KMS-11 (cell line): ENCODE data around the gene GRK5.

ENCODE experiments used
- H2AFZ ChIP-seq: fragments of 200-600 bp; sonication (generic); 2 replicates; pipeline ENCODE4 v1.6.1; 2016; ENCODE audit warnings: antibody characterized with exemption, mixed run types, low read depth
- H3K27ac ChIP-seq: fragments of 200-600 bp; sonication (generic); 2 replicates; pipeline ENCODE4 v1.6.1; 2016; ENCODE audit warnings: mild to moderate bottlenecking, mixed run types
- H3K27me3 ChIP-seq: fragments of 200-600 bp; sonication (generic); 2 replicates; pipeline ENCODE4 v1.6.1; 2017; ENCODE audit warnings: mild to moderate bottlenecking, low read depth, mixed run types, moderate library complexity; ENCODE audit not compliant: insufficient read depth
- H3K36me3 ChIP-seq: fragments of 200-600 bp; sonication (generic); 2 replicates; pipeline ENCODE4 v1.6.1; 2017; ENCODE audit warnings: mild to moderate bottlenecking, mixed run types; ENCODE audit not compliant: insufficient read depth
- H3K4me1 ChIP-seq: fragments of 200-600 bp; sonication (generic); 2 replicates; pipeline ENCODE4 v1.6.1; 2016; ENCODE audit warnings: mild to moderate bottlenecking, low read depth, mixed run types; ENCODE audit not compliant: poor library complexity, severe bottlenecking
- H3K4me2 ChIP-seq: fragments of 200-600 bp; sonication (generic); 2 replicates; pipeline ENCODE4 v1.7.0; 2016; ENCODE audit warnings: mild to moderate bottlenecking, mixed run types
- H3K4me3 ChIP-seq: fragments of 200-600 bp; sonication (generic); IDR thresholded peaks from 2 replicates; pipeline ENCODE4 v1.6.1; 2017; ENCODE audit warnings: low read depth, low read length, mixed read lengths; ENCODE audit not compliant: insufficient read depth
- H3K79me2 ChIP-seq: fragments of 200-600 bp; sonication (generic); 2 replicates; pipeline ENCODE4 v1.6.1; 2016; ENCODE audit warnings: low read depth, mixed run types; ENCODE audit not compliant: insufficient read depth
- H3K9ac ChIP-seq: fragments of 200-600 bp; sonication (generic); 2 replicates; pipeline ENCODE4 v1.6.1; 2016; ENCODE audit warnings: mild to moderate bottlenecking, mixed run types
- H4K20me1 ChIP-seq: fragments of 200-600 bp; sonication (generic); 2 replicates; pipeline ENCODE4 v1.6.1; 2016; ENCODE audit warnings: mild to moderate bottlenecking, mixed run types; ENCODE audit not compliant: insufficient read depth
- TF ChIP-seq, protein P1 (sequence below): fragments of 200-600 bp; sonication (generic); conservative IDR thresholded peaks from 2 replicates; pipeline ENCODE4 v1.6.1; 2017; ENCODE audit warnings: low read depth, mild to moderate bottlenecking, antibody characterized with exemption, low read length, moderate library complexity, mixed read lengths

Gene GRK5

DNA sequence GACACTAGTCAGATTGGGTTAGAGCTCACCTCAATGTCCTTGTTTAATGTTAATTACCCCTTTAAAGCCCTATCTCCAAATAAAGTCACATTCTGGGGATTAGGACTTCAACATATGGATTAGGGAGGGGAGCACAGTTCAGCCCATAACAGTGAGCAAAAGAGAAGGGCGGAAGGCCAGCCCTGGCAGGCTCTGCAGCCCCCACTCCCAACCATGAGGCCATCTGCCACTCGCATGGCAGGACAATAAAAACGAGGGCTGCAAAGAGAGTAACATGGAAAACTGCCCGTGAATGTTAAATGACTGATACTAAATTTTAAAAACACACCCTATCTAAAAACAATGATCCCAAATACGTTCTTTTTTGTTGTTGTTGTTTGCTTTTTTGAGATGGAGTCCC is 296.4 kb downstream of the GRK5 start:
- Histone ChIP-seq H3K36me3 (no peaks in the 10 kb centered on the region), H2AFZ (no peak overlapping the region), H3K4me2 (no peak overlapping the region), H3K27ac (no peak overlapping the region), H4K20me1 (no peaks in the 10 kb centered on the region), H3K4me1 (no peaks in the 10 kb centered on the region), H3K9ac (no peak overlapping the region), H3K79me2 (no peaks in the 10 kb centered on the region), H3K27me3 (no peaks in the 10 kb centered on the region), H3K4me3 (no peak overlapping the region)
- TF ChIP-seq, protein P1, sequence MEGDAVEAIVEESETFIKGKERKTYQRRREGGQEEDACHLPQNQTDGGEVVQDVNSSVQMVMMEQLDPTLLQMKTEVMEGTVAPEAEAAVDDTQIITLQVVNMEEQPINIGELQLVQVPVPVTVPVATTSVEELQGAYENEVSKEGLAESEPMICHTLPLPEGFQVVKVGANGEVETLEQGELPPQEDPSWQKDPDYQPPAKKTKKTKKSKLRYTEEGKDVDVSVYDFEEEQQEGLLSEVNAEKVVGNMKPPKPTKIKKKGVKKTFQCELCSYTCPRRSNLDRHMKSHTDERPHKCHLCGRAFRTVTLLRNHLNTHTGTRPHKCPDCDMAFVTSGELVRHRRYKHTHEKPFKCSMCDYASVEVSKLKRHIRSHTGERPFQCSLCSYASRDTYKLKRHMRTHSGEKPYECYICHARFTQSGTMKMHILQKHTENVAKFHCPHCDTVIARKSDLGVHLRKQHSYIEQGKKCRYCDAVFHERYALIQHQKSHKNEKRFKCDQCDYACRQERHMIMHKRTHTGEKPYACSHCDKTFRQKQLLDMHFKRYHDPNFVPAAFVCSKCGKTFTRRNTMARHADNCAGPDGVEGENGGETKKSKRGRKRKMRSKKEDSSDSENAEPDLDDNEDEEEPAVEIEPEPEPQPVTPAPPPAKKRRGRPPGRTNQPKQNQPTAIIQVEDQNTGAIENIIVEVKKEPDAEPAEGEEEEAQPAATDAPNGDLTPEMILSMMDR = no peak

DNA sequence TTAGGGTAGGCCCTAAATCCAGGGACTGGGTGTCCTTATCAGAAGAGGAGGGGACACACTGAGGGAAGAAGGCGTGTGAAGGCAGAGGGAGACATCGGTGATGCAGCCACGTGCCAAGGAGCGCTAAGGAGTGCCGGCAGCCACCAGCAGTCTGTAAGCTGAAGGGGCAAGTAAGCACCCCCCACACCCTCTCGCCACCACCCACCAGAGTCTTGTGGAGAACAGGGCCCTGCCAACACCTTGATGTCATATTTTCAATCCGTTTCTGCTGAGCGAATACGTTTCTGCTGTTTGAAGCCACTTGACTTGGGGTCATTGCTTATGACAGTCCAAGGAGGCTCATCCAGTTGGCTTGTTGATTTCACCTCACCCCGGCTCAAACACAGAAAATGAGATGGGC is 297.3 kb downstream of the GRK5 start:
- H4K20me1 ChIP-seq = no peaks in the 10 kb centered on the region
- TF ChIP-seq, protein P1 = no peak
- no peak overlapping the region for H2AFZ ChIP-seq
- no peaks in the 10 kb centered on the region for H3K27me3 ChIP-seq
- no peak overlapping the region for H3K4me2 ChIP-seq
- no peaks in the 10 kb centered on the region for H3K36me3 ChIP-seq
- no peaks in the 10 kb centered on the region for H3K79me2 ChIP-seq
- no peaks in the 10 kb centered on the region for H3K4me1 ChIP-seq
- H3K27ac ChIP-seq = no peak overlapping the region
- no peak overlapping the region for H3K4me3 ChIP-seq
- no peak overlapping the region for H3K9ac ChIP-seq

DNA sequence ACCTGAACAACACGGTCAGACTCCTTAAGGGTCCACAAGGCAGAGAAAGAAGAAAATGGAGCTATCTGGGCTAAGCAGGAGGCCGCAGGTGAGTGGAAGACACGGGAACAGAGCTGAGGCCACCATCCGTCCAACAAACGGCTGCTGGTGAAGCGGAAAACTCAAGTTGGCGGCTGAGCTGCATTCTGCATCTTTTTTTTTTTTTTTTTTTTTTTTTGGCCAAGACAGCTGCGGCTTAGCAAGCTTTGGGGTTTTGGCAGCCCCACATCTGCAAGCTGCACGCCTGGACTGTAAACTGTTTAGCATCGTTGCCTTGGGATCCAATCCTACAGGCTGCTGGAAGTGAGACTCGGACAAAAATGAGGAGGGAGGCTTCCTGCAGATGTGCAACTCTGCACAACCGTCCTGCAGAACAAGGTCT is 297.8 kb downstream of the GRK5 start:
- no peak overlapping the region for H3K4me3 ChIP-seq
- H3K36me3 ChIP-seq = no peaks in the 10 kb centered on the region
- H3K27me3 ChIP-seq = no peaks in the 10 kb centered on the region
- H3K79me2 ChIP-seq = no peaks in the 10 kb centered on the region
- no peak overlapping the region for H3K4me2 ChIP-seq
- no peak overlapping the region for H3K27ac ChIP-seq
- no peak overlapping the region for H2AFZ ChIP-seq
- no peaks in the 10 kb centered on the region for H3K4me1 ChIP-seq
- TF ChIP-seq, protein P1 = no peak
- no peak overlapping the region for H3K9ac ChIP-seq
- no peaks in the 10 kb centered on the region for H4K20me1 ChIP-seq
